ENCODE results near the gene IRF2BP2.
"Not testable (repeated sequence)": the region's sequence is repeated elsewhere in the genome, so short reads cannot be mapped to it uniquely, and the experiment has no call there.

The IRF2BP2 gene

GRCh38 chr1:234601301-234602017 is 8.5 kb downstream of the IRF2BP2 start:
- no peak for DNase-seq (ENCODE audit: low read depth in 2 of 2)

- no peak for DNase-seq (ENCODE audit: low read depth in 2 of 2)
Observed at GRCh38 chr1:234600418-234601281, 9.3 kb downstream of the IRF2BP2 start.

GRCh38 chr1:234599617-234600417 is 10.2 kb downstream of the IRF2BP2 start:
- peak in 1 of 2 donors; percentile 35 for DNase-seq (ENCODE audit: low read depth in 2 of 2)

- no peak for DNase-seq (ENCODE audit: low read depth in 2 of 2)
Observed at GRCh38 chr1:234598974-234599616, 10.9 kb downstream of the IRF2BP2 start.

GRCh38 chr1:234597894-234598293 is 12.1 kb downstream of the IRF2BP2 start:
- DNase-seq (ENCODE audit: low read depth in 2 of 2) = peak in 1 of 2 donors; percentile 30

GRCh38 chr1:234595899-234596298 is 14.1 kb downstream of the IRF2BP2 start:
- DNase-seq (ENCODE audit: low read depth in 2 of 2) = no peak

- DNase-seq (ENCODE audit: low read depth in 2 of 2) = not testable (repeated sequence)
Observed at GRCh38 chr1:234594575-234594974, 15.4 kb downstream of the IRF2BP2 start.

- no peak for DNase-seq (ENCODE audit: low read depth in 2 of 2)
Observed at GRCh38 chr1:234593771-234594504, 16.0 kb downstream of the IRF2BP2 start.

- DNase-seq (ENCODE audit: low read depth in 2 of 2) = no peak
Observed at GRCh38 chr1:234593109-234593508, 16.9 kb downstream of the IRF2BP2 start.

GRCh38 chr1:234592240-234592639 is 17.7 kb downstream of the IRF2BP2 start:
- no peak for DNase-seq (ENCODE audit: low read depth in 2 of 2)

GRCh38 chr1:234591131-234591530 is 18.8 kb downstream of the IRF2BP2 start:
- no peak for DNase-seq (ENCODE audit: low read depth in 2 of 2)

- no peak for DNase-seq (ENCODE audit: low read depth in 2 of 2)
Observed at GRCh38 chr1:234589854-234590620, 19.9 kb downstream of the IRF2BP2 start.

- DNase-seq (ENCODE audit: low read depth in 2 of 2) = no peak
Observed at GRCh38 chr1:234589064-234589800, 20.7 kb downstream of the IRF2BP2 start.

- no peak for DNase-seq (ENCODE audit: low read depth in 2 of 2)
Observed at GRCh38 chr1:234588386-234588785, 21.6 kb downstream of the IRF2BP2 start.

- no peak for DNase-seq (ENCODE audit: low read depth in 2 of 2)
Observed at GRCh38 chr1:234586892-234587485, 23.0 kb downstream of the IRF2BP2 start.

- DNase-seq (ENCODE audit: low read depth in 2 of 2) = no peak
Observed at GRCh38 chr1:234586304-234586703, 23.7 kb downstream of the IRF2BP2 start.

GRCh38 chr1:234585330-234586055 is 24.5 kb downstream of the IRF2BP2 start:
- no peak for DNase-seq (ENCODE audit: low read depth in 2 of 2)

- no peak for DNase-seq (ENCODE audit: low read depth in 2 of 2)
Observed at GRCh38 chr1:234584926-234585325, 25.1 kb downstream of the IRF2BP2 start.
